GM21526 (cell line): ENCODE measurements around the gene ABL2.
"Not testable (repeated sequence)": the region's sequence is repeated elsewhere in the genome, so short reads cannot be mapped to it uniquely, and the experiment has no call there.

ENCODE experiments used
- ATAC-seq: cut with Tn5 transposase; IDR thresholded peaks from one replicate; pipeline ENCODE4 v1.9.1; 2021; ENCODE audit warnings: moderate library complexity; ENCODE audit not compliant: unreplicated experiment, low FRiP score

ABL2 gene

GRCh38 chr1:179175011-179175841 is 54.3 kb downstream of the ABL2 start:
- ATAC-seq, result no peak

GRCh38 chr1:179170468-179170770 is 59.1 kb downstream of the ABL2 start:
- ATAC-seq, result not testable (repeated sequence)

- ATAC-seq, result no peak
These were observed 59.6 kb downstream of the ABL2 start for GRCh38 chr1:179169616-179170467.

GRCh38 chr1:179168536-179168935 is 60.9 kb downstream of the ABL2 start:
- no peak for ATAC-seq

- no peak for ATAC-seq
These were observed 61.5 kb downstream of the ABL2 start for GRCh38 chr1:179167955-179168354.

- ATAC-seq, result no peak
These were observed 62.1 kb downstream of the ABL2 start for GRCh38 chr1:179167418-179167777.

GRCh38 chr1:179166663-179167417 is 62.6 kb downstream of the ABL2 start:
- ATAC-seq, result no peak

GRCh38 chr1:179164494-179164893 is 65.0 kb downstream of the ABL2 start:
- ATAC-seq, result no peak

- ATAC-seq, result no peak
These were observed 72.8 kb downstream of the ABL2 start for GRCh38 chr1:179156708-179157107.

GRCh38 chr1:179156026-179156425 is 73.5 kb downstream of the ABL2 start:
- no peak for ATAC-seq

- no peak for ATAC-seq
These were observed 73.9 kb downstream of the ABL2 start for GRCh38 chr1:179155615-179156014.

GRCh38 chr1:179154437-179154836 is 75.0 kb downstream of the ABL2 start:
- no peak for ATAC-seq

- ATAC-seq, result no peak
These were observed 76.3 kb downstream of the ABL2 start for GRCh38 chr1:179153217-179153616.

GRCh38 chr1:179151908-179152682 is 77.4 kb downstream of the ABL2 start:
- no peak for ATAC-seq

GRCh38 chr1:179146911-179147310 is 82.6 kb downstream of the ABL2 start:
- ATAC-seq, result no peak

- no peak for ATAC-seq
These were observed 83.0 kb downstream of the ABL2 start for GRCh38 chr1:179146476-179146875.

- no peak for ATAC-seq
These were observed 84.0 kb downstream of the ABL2 start for GRCh38 chr1:179145521-179145920.

- no peak for ATAC-seq
These were observed 84.9 kb downstream of the ABL2 start for GRCh38 chr1:179144626-179145025.

GRCh38 chr1:179143322-179143721 is 86.2 kb downstream of the ABL2 start:
- ATAC-seq, result no peak

GRCh38 chr1:179142889-179143299 is 86.6 kb downstream of the ABL2 start:
- ATAC-seq, result no peak
